IMR-90 (cell line): ENCODE data around the gene ANKRD42. TPM values are rescaled to one million over a fixed set of nuclear protein-coding genes. Genes with fewer than 3 reads are reported as not detected.

Source experiments
- ATAC-seq: fragments of 200-7000 bp; cut with Tn5 transposase; 2 replicates; pipeline ENCODE4 v1.9.1; 2020; ENCODE audit warnings: low read depth, mild to moderate bottlenecking, moderate library complexity
- BruUV-seq: library from RNA; stranded (reverse); fragments of 400-500 nt; replicated peaks from 2 replicates; lab custom pipeline; 2021; lab: Mats Ljungman, UMichigan
- CTCF ChIA-PET: fragments of 300-600 bp; formaldehyde crosslinking; extraction: SDS; loops from one replicate; lab custom pipeline; 2021; ENCODE audit warnings: antibody characterized with exemption; lab: Yijun Ruan, JAX
- POLR2A ChIA-PET: fragments of 300-600 bp; sonication (Branson Sonifier 250); formaldehyde crosslinking; loops from one replicate; lab custom pipeline; 2022; ENCODE audit warnings: antibody characterized with exemption; ENCODE audit not compliant: unreplicated experiment; lab: Charles Lee
- DNase-seq: peaks from one replicate; pipeline ENCODE4 v3.0.0; 2013
- H2AFZ ChIP-seq: replicated peaks from 2 replicates; pipeline ENCODE3; 2013; ENCODE audit warnings: low read length, mild to moderate bottlenecking; ENCODE audit not compliant: poor library complexity
- H2AK5ac ChIP-seq: 2 replicates; pipeline ENCODE4 v1.6.1; 2013; ENCODE audit warnings: low read depth, low read length, inconsistent platforms
- H2AK9ac ChIP-seq: replicated peaks from 2 replicates; pipeline ENCODE3; 2013; ENCODE audit warnings: mild to moderate bottlenecking, low read depth, low read length, moderate library complexity; ENCODE audit not compliant: poor library complexity
- H2BK120ac ChIP-seq: 2 replicates; pipeline ENCODE4 v1.6.1; 2013; ENCODE audit warnings: low read depth, low read length, inconsistent platforms
- H2BK15ac ChIP-seq: 3 replicates; pipeline ENCODE4 v1.6.1; 2013; ENCODE audit warnings: low read depth, low read length, inconsistent platforms
- H2BK20ac ChIP-seq: 2 replicates; pipeline ENCODE4 v1.6.1; 2013; ENCODE audit warnings: low read depth, mild to moderate bottlenecking, inconsistent platforms, low read length, moderate library complexity
- H2BK5ac ChIP-seq: 2 replicates; pipeline ENCODE4 v1.6.1; 2013; ENCODE audit warnings: mild to moderate bottlenecking, low read depth, low read length, inconsistent platforms; ENCODE audit not compliant: poor library complexity, severe bottlenecking
- H3K14ac ChIP-seq: replicated peaks from 2 replicates; pipeline ENCODE4 v1.6.1; 2013; ENCODE audit warnings: low read depth, low read length, inconsistent platforms
- H3K18ac ChIP-seq: 2 replicates; pipeline ENCODE4 v1.6.1; 2013; ENCODE audit warnings: low read depth, low read length, control low read depth
- H3K23ac ChIP-seq: 2 replicates; pipeline ENCODE4 v1.6.1; 2013; ENCODE audit warnings: low read depth, low read length, inconsistent platforms
- H3K27ac ChIP-seq: 2 replicates; pipeline ENCODE4 v1.5.1; 2013; ENCODE audit warnings: mild to moderate bottlenecking, control low read depth, low read length; ENCODE audit not compliant: insufficient read depth
- H3K27me3 ChIP-seq: 2 replicates; pipeline ENCODE4 v1.6.1; 2013; ENCODE audit warnings: low read length; ENCODE audit not compliant: control insufficient read depth, insufficient read depth
- H3K36me3 ChIP-seq: 2 replicates; pipeline ENCODE4 v1.6.1; 2013; ENCODE audit warnings: low read length, mixed read lengths; ENCODE audit not compliant: control insufficient read depth, insufficient read depth
- H3K4ac ChIP-seq: 2 replicates; pipeline ENCODE4 v1.6.1; 2013; ENCODE audit warnings: low read depth, low read length, inconsistent platforms
- H3K4me1 ChIP-seq: 2 replicates; pipeline ENCODE4 v1.6.1; 2013; ENCODE audit warnings: low read length, mixed read lengths; ENCODE audit not compliant: control insufficient read depth, insufficient read depth
- H3K4me2 ChIP-seq: 2 replicates; pipeline ENCODE4 v1.6.1; 2013; ENCODE audit warnings: low read depth, mild to moderate bottlenecking, control low read depth, low read length, moderate library complexity
- H3K4me3 ChIP-seq: 2 replicates; pipeline ENCODE4 v1.5.1; 2013; ENCODE audit warnings: low read depth, mild to moderate bottlenecking, control low read depth, low read length, moderate library complexity; ENCODE audit not compliant: insufficient read depth
- H3K56ac ChIP-seq: 2 replicates; pipeline ENCODE4 v1.6.1; 2013; ENCODE audit warnings: low read length, inconsistent platforms; ENCODE audit not compliant: insufficient read depth; ENCODE audit errors: extremely low read depth
- H3K79me1 ChIP-seq, 2 experiments: 2 replicates each; pipeline ENCODE4 v1.6.1; 2013; ENCODE audit warnings: low read length in 2 of 2, inconsistent platforms in 1 of 2, low read depth in 1 of 2
- H3K9ac ChIP-seq: 2 replicates; pipeline ENCODE4 v1.6.1; 2013; ENCODE audit warnings: low read depth, low read length, control low read depth
- H3K9me1 ChIP-seq: 2 replicates; pipeline ENCODE4 v1.6.1; 2013; ENCODE audit warnings: low read length, inconsistent platforms; ENCODE audit not compliant: insufficient read depth
- H3K9me3 ChIP-seq: 2 replicates; pipeline ENCODE4 v1.6.1; 2013; ENCODE audit warnings: low read length; ENCODE audit not compliant: control insufficient read depth, insufficient read depth
- H4K20me1 ChIP-seq: 2 replicates; pipeline ENCODE4 v1.6.1; 2013; ENCODE audit warnings: low read length, inconsistent platforms; ENCODE audit not compliant: insufficient read depth
- H4K5ac ChIP-seq: 2 replicates; pipeline ENCODE4 v1.6.1; 2013; ENCODE audit warnings: mild to moderate bottlenecking, low read depth, low read length, control low read depth
- H4K8ac ChIP-seq, 2 experiments: 2 replicates each; pipeline ENCODE4 v1.6.1; 2013; ENCODE audit warnings: low read depth in 2 of 2, low read length in 2 of 2, control low read depth in 1 of 2, inconsistent platforms in 1 of 2
- H4K91ac ChIP-seq: 2 replicates; pipeline ENCODE4 v1.6.1; 2013; ENCODE audit warnings: low read depth, low read length, inconsistent platforms; ENCODE audit not compliant: insufficient read depth
- BHLHE40 ChIP-seq: fragments of 150-350 bp; IDR thresholded peaks from 2 replicates; pipeline ENCODE4 v1.6.1; 2016; ENCODE audit warnings: mild to moderate bottlenecking, low read depth, low read length
- CHD1 ChIP-seq: IDR thresholded peaks from 2 replicates; pipeline ENCODE4 v1.6.1; 2012; ENCODE audit warnings: low read depth, low read length, improper control_type of control experiment
- MAFK ChIP-seq: IDR thresholded peaks from 2 replicates; pipeline ENCODE4 v1.6.1; 2012; ENCODE audit warnings: low read depth, low read length, improper control_type of control experiment
- MXI1 ChIP-seq: IDR thresholded peaks from 2 replicates; pipeline ENCODE4 v1.6.1; 2012; ENCODE audit warnings: low read depth, mild to moderate bottlenecking, low read length, moderate library complexity, borderline replicate concordance
- POLR2A ChIP-seq: IDR thresholded peaks from 2 replicates; pipeline ENCODE4 v1.6.1; 2012; ENCODE audit warnings: mild to moderate bottlenecking, low read depth, low read length
- RAD21 ChIP-seq: IDR thresholded peaks from 2 replicates; pipeline ENCODE4 v1.6.1; 2012; ENCODE audit warnings: low read length, improper control_type of control experiment
- WGBS, 2 experiments: methylation state at CpG; one replicate each; pipeline versions ENCODE4 v1.1.5 to v1.1.7; 2013; ENCODE audit warnings: missing lambda C conversion rate in 2 of 2; ENCODE audit not compliant: insufficient read length in 1 of 2; ENCODE audit errors: extremely low coverage in 2 of 2; 5-methylcytosine and 5-hydroxymethylcytosine counted together
- dilution Hi-C: fragments of 300-500 bp; cut with HindIII; formaldehyde crosslinking; loops from one replicate; pipeline ENCODE4 v1.14.3; 2018; ENCODE audit warnings: low sequenced_read_pairs; ENCODE audit not compliant: unreplicated experiment
- in situ Hi-C: fragments of 300-500 bp; cut with MboI; formaldehyde crosslinking; loops from 3 replicates; pipeline ENCODE4 v1.14.3; 2019; ENCODE audit warnings: low sequenced_read_pairs, inconsistent platforms, mixed read lengths
- intact Hi-C: fragments of 100-400 bp; cut with micrococcal nuclease; formaldehyde crosslinking; loops from 2 replicates; pipeline ENCODE4 v1.10.0; 2022
- polyA plus RNA-seq, 3 experiments: library from polyadenylated mRNA; depleted of rRNA; stranded (reverse); fragments of >200 nt; gene quantifications; 2 replicates each; pipeline ENCODE4 v1.2.3, GENCODE V29; 2012; ENCODE audit warnings: low replicate concordance in 1 of 3
- total RNA-seq: library from RNA; depleted of rRNA; stranded (reverse); fragments of >200 nt; gene quantifications from 2 replicates; pipeline ENCODE4 v1.2.3, GENCODE V29; 2012
- TF ChIP-seq, protein P1 (sequence below): fragments of 150-350 bp; IDR thresholded peaks from 2 replicates; pipeline ENCODE4 v1.6.1; 2016; ENCODE audit warnings: low read depth, mild to moderate bottlenecking, low read length, moderate library complexity, borderline replicate concordance

ANKRD42 gene
- total and polyA plus RNA-seq, 2 of the 4 experiments (the other 2 are of a cell fraction), result 5.2 to 5.6 TPM

GRCh38 chr11:83255366-83255765, 61.9 kb downstream of the ANKRD42 start:
- Histone ChIP-seq H2BK15ac (no peak overlapping the region), H2BK20ac (no peak overlapping the region), H3K4me3 (no peak overlapping the region), H3K18ac (no peak overlapping the region), H3K23ac (no peak overlapping the region), H2AFZ (no peak overlapping the region), H4K91ac (no peak overlapping the region), H4K20me1 (0 out of 2 replicates have a peak, but pooled peaks cover 4% of the 10 kb centered on the region), H3K4me2 (no peak overlapping the region), H3K9ac (no peak overlapping the region), H2AK5ac (no peak overlapping the region), H2BK5ac (no peak overlapping the region), H3K36me3 (peaks cover 8% of the 10 kb centered on the region; the same call in 1 of the 2 replicates), H3K56ac (no peak overlapping the region), H2BK120ac (no peak overlapping the region), H4K5ac (no peak overlapping the region), H3K4ac (no peak overlapping the region), H3K27me3 (no peaks in the 10 kb centered on the region), H4K8ac (no peak overlapping the region), H3K14ac (no peak overlapping the region), H3K9me1 (peaks cover 11% of the 10 kb centered on the region), H3K4me1 (peaks cover 4% of the 10 kb centered on the region; the same call in 1 of the 2 replicates), H3K27ac (no peak overlapping the region), H2AK9ac (no peak overlapping the region), H3K79me1 (peaks cover 0 to 9% of the 10 kb centered on the region in 2 experiments; a peak in 2 of 4 replicates), H3K9me3 (no peaks in the 10 kb centered on the region)
- no CpG with 5 or more reads among the region's 3 CpGs for WGBS, 2 experiments
- no peak for TF ChIP-seq RAD21
- TF ChIP-seq MXI1, result no peak
- TF ChIP-seq POLR2A, result no peak
- TF ChIP-seq BHLHE40, result no peak
- TF ChIP-seq CHD1, result no peak
- TF ChIP-seq, protein P1, sequence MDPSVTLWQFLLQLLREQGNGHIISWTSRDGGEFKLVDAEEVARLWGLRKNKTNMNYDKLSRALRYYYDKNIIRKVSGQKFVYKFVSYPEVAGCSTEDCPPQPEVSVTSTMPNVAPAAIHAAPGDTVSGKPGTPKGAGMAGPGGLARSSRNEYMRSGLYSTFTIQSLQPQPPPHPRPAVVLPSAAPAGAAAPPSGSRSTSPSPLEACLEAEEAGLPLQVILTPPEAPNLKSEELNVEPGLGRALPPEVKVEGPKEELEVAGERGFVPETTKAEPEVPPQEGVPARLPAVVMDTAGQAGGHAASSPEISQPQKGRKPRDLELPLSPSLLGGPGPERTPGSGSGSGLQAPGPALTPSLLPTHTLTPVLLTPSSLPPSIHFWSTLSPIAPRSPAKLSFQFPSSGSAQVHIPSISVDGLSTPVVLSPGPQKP, result no peak
- no peak for TF ChIP-seq MAFK
- DNase-seq (peak; percentile 19), ATAC-seq (no peak)
- dilution Hi-C loops (no loop called here), in situ Hi-C loops (no loop called here), intact Hi-C loops (no loop called here)
- CTCF ChIA-PET, result no interaction called here
- POLR2A ChIA-PET, result no interaction called here
- no TSS peak for BruUV-seq
